Hepatocyte (in vitro differentiated cells): Measurements from ENCODE around the gene SVOP.

Experiments used
- EZH2 ChIP-seq: fragments of 200-600 bp; sonication (generic); IDR thresholded peaks from 2 replicates; pipeline ENCODE4 v1.6.1; 2016; ENCODE audit warnings: antibody characterized with exemption, mild to moderate bottlenecking, borderline replicate concordance
- TF ChIP-seq, protein P1 (sequence below): fragments of 200-600 bp; sonication (generic); IDR thresholded peaks from 2 replicates; pipeline ENCODE4 v1.5.1; 2016; ENCODE audit warnings: antibody characterized with exemption, mild to moderate bottlenecking; ENCODE audit not compliant: poor library complexity

DNA sequence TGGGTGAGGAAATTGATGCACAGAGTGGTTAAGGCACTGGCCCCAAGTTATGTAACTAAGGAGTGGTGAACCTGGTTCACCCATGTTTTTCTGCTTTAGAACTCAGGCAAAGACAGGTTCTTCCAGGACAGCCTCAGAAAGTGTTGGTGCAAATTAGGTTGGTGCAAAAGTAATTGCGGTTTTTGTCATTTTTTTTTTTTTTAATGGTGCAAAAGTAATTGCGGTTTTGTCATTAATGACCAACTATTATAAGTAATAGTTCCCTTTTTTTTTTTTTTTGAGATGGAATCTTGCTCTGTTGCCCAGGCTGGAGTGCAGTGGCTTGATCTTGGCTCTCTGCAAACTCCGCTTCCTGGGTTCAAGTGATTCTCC is 158.3 kb downstream of the SVOP start:
- TF ChIP-seq, protein P1, sequence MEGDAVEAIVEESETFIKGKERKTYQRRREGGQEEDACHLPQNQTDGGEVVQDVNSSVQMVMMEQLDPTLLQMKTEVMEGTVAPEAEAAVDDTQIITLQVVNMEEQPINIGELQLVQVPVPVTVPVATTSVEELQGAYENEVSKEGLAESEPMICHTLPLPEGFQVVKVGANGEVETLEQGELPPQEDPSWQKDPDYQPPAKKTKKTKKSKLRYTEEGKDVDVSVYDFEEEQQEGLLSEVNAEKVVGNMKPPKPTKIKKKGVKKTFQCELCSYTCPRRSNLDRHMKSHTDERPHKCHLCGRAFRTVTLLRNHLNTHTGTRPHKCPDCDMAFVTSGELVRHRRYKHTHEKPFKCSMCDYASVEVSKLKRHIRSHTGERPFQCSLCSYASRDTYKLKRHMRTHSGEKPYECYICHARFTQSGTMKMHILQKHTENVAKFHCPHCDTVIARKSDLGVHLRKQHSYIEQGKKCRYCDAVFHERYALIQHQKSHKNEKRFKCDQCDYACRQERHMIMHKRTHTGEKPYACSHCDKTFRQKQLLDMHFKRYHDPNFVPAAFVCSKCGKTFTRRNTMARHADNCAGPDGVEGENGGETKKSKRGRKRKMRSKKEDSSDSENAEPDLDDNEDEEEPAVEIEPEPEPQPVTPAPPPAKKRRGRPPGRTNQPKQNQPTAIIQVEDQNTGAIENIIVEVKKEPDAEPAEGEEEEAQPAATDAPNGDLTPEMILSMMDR, result no peak
- no peak for TF ChIP-seq EZH2
